ENCODE results near the gene SYT15. TPM values are rescaled to one million over a fixed set of nuclear protein-coding genes. Genes with fewer than 3 reads are reported as not detected.

Gene SYT15
- total and polyA plus RNA-seq, 2 donors (not counting 3 experiments of a cell fraction or from before 2014, with no cell fraction given) = 0.50 to 0.75 TPM

GRCh38 chr10:46544989-46545791, 33.7 kb upstream of the SYT15 start:
- dilution Hi-C loops (cut with MboI; ENCODE audit: extremely low pct_ligation_motif_present, low sequenced_read_pairs) (no loop called here), intact Hi-C loops (cut with micrococcal nuclease) (loop anchor here (2.0 kb wide), 1 partner anchor 14 kb away; no protein-coding TSS in a partner anchor)
- no peak overlapping the region for H3K4me3 ChIP-seq (replicated peaks in 1 of 3; ENCODE audit: insufficient read depth in 1 of 3, low read depth in 1 of 3, low read length in 3 of 3)
- TF ChIP-seq JUN (IDR thresholded peaks at IDR 0.05; ENCODE audit: borderline replicate concordance, insufficient read depth, insufficient read length, low read depth) (no peak), POLR2A (IDR thresholded peaks at IDR 0.05; ENCODE audit: low read depth, low read length) (no peak), MYC (IDR thresholded peaks at IDR 0.05; ENCODE audit: low read depth, low read length) (no peak), GATA2 (IDR thresholded peaks at IDR 0.05; ENCODE audit: insufficient read depth, insufficient read length, low read depth, low read length) (no peak), MAX (IDR thresholded peaks at IDR 0.05; ENCODE audit: insufficient read depth, insufficient read length) (no peak)
- TF ChIP-seq, protein P1, sequence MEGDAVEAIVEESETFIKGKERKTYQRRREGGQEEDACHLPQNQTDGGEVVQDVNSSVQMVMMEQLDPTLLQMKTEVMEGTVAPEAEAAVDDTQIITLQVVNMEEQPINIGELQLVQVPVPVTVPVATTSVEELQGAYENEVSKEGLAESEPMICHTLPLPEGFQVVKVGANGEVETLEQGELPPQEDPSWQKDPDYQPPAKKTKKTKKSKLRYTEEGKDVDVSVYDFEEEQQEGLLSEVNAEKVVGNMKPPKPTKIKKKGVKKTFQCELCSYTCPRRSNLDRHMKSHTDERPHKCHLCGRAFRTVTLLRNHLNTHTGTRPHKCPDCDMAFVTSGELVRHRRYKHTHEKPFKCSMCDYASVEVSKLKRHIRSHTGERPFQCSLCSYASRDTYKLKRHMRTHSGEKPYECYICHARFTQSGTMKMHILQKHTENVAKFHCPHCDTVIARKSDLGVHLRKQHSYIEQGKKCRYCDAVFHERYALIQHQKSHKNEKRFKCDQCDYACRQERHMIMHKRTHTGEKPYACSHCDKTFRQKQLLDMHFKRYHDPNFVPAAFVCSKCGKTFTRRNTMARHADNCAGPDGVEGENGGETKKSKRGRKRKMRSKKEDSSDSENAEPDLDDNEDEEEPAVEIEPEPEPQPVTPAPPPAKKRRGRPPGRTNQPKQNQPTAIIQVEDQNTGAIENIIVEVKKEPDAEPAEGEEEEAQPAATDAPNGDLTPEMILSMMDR (IDR thresholded peaks at IDR 0.05; ENCODE audit: extremely low read depth in 1 of 2, insufficient read depth in 1 of 2, low read depth in 1 of 2, low read length in 2 of 2) = peak; percentile 5 to 30
- DNase-seq (ENCODE audit: low read depth, low spot score) (no peak), FAIRE-seq (no peak)
- H3K9ac ChIP-seq (replicated peaks; ENCODE audit: extremely low read depth, insufficient read depth, low read length) = no peak overlapping the region
- no peak overlapping the region for H3K4me2 ChIP-seq (ENCODE audit: insufficient read depth, low read length)
- H3K36me3 ChIP-seq (ENCODE audit: control insufficient read depth in 2 of 2, extremely low read depth in 1 of 2, insufficient read depth in 2 of 2, low read length in 2 of 2) = no peaks in the 10 kb centered on the region
- H3K4me1 ChIP-seq (ENCODE audit: control insufficient read depth, extremely low read depth, insufficient read depth, low read length) = no peaks in the 10 kb centered on the region
- ChIA-PET POLR2A (no interaction called here), CTCF (interaction anchor here (0.6 to 3.1 kb wide), 5 partner anchors 8 to 541 kb away, joined by 3 to 14 read pairs (median 5); no protein-coding TSS in a partner anchor)
- no peak overlapping the region for H3K27ac ChIP-seq (ENCODE audit: insufficient read depth, low read depth, low read length)
- no peaks in the 10 kb centered on the region for H3K9me1 ChIP-seq (replicated peaks; ENCODE audit: control insufficient read depth, extremely low read depth, insufficient read depth, low read length)
- H4K20me1 ChIP-seq (replicated peaks; ENCODE audit: control insufficient read depth, extremely low read depth, insufficient read depth, low read length) = no peaks in the 10 kb centered on the region
- H3K79me2 ChIP-seq (ENCODE audit: control insufficient read depth, insufficient read depth, low read length) = no peaks in the 10 kb centered on the region
- H3K9me3 ChIP-seq (replicated peaks; ENCODE audit: control insufficient read depth, insufficient read depth, low read length) = no peaks in the 10 kb centered on the region
- H2AFZ ChIP-seq (ENCODE audit: low read depth, low read length) = no peak overlapping the region
- no TSS peak for BruUV-seq (replicated peaks)
- no peaks in the 10 kb centered on the region for H3K27me3 ChIP-seq (ENCODE audit: control insufficient read depth in 2 of 2, insufficient read depth in 2 of 2, low read length in 2 of 2)
